Mesodermal cell (in vitro differentiated cells): ENCODE data around the gene LRIG2.

Source experiments
- H3K27ac ChIP-seq: 2 replicates; pipeline ENCODE4 v1.7.0; 2013; ENCODE audit warnings: mild to moderate bottlenecking, low read depth, low read length, moderate library complexity; ENCODE audit not compliant: severe bottlenecking
- H3K36me3 ChIP-seq: 2 replicates; pipeline ENCODE4 v1.7.1; 2013; ENCODE audit warnings: mild to moderate bottlenecking, low read length, moderate library complexity; ENCODE audit not compliant: control insufficient read depth, insufficient read depth
- H3K4me1 ChIP-seq: one replicate; pipeline ENCODE4 v1.7.1; 2013; ENCODE audit warnings: mild to moderate bottlenecking, low read length; ENCODE audit not compliant: insufficient read depth, control insufficient read depth, poor library complexity, severe bottlenecking
- H3K4me3 ChIP-seq: 2 replicates; pipeline ENCODE4 v1.7.0; 2013; ENCODE audit warnings: low read length, control low read depth, mild to moderate bottlenecking; ENCODE audit not compliant: insufficient read depth, poor library complexity, severe bottlenecking; ENCODE audit errors: extremely low read depth
- H3K9me3 ChIP-seq: 2 replicates; pipeline ENCODE4 v1.7.1; 2013; ENCODE audit warnings: mild to moderate bottlenecking, low read length, moderate library complexity; ENCODE audit not compliant: control insufficient read depth
- WGBS, 2 experiments: methylation state at CpG; one replicate each; pipeline ENCODE4 v1.1.5; 2013; ENCODE audit warnings: missing lambda C conversion rate in 2 of 2; ENCODE audit not compliant: insufficient coverage in 2 of 2; 5-methylcytosine and 5-hydroxymethylcytosine counted together

LRIG2 gene

DNA sequence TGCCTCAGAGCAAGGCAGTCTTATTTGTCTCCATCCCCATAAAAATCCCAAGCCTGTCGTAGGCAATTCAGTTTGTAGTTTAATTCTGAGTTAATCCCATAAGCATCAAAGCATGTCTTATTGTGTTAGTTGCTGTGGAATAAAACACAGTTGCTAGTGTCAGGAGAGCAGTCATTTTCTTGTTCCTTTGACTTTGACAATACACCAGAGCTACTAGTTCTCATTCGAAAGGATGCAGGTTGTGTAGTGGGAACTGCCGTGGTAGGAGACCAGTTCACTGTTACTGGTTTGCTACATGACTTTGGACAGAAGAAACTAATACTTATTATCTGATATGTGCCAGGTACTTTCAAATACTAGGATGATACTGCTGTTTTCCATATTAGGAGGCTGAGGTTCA is 23.5 kb downstream of the LRIG2 start:
- H3K36me3 ChIP-seq, result peaks cover 73% of the 10 kb centered on the region
- 100% methylated on average over 1 of the region's 3 CpGs; no CpG with 5 or more reads in 1 of the 2 experiments for WGBS, 2 experiments
- H3K9me3 ChIP-seq, result no peaks in the 10 kb centered on the region
- no peak overlapping the region for H3K27ac ChIP-seq
- H3K4me1 ChIP-seq, result no peaks in the 10 kb centered on the region
- H3K4me3 ChIP-seq, result no peak overlapping the region

DNA sequence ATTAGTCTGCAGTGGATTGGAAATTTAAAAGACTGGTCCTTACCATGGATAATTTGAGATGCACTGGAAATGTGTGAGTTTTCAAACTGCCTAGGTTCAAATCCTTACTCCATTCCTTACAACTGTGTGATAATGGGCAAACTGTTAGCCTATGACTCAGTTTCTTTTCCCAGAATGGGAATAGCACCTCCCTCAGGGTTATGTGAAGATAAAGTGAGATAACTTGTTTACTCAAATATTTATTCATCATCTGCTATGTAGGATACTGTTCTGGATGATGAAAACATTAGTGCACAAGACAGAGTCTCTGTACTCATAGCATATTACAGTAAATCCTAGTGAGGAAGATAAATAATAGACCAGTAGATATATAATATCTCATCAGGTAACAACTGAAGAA is 28.6 kb downstream of the LRIG2 start:
- Histone ChIP-seq H3K9me3 (no peaks in the 10 kb centered on the region), H3K4me1 (no peaks in the 10 kb centered on the region), H3K36me3 (peaks cover 84% of the 10 kb centered on the region), H3K27ac (no peak overlapping the region), H3K4me3 (no peak overlapping the region)

DNA sequence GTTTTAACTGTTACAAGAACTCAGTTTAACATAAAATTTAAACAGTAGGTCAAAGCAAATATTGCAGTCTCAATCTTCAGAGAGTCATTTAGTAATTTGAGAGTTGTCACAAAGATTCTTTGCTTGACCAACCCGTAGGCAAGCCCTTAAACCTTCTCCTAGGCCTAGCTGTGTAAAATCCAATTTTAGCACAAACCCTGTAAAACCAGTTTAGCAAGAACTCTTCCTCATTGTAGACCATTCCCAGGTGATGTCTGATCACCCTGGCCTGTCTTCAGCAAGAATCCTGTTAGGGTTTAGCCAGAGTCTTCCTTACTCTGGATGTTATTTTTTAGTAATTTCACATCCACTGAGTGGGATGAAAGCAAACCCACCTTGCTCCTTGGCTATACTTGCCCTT is 30.1 kb downstream of the LRIG2 start:
- no peaks in the 10 kb centered on the region for H3K4me1 ChIP-seq
- 90 to 100% methylated on average over 1 of the region's 1 CpG for WGBS, 2 experiments
- H3K9me3 ChIP-seq, result no peaks in the 10 kb centered on the region
- no peak overlapping the region for H3K4me3 ChIP-seq
- no peak overlapping the region for H3K27ac ChIP-seq
- H3K36me3 ChIP-seq, result peaks cover 83% of the 10 kb centered on the region

DNA sequence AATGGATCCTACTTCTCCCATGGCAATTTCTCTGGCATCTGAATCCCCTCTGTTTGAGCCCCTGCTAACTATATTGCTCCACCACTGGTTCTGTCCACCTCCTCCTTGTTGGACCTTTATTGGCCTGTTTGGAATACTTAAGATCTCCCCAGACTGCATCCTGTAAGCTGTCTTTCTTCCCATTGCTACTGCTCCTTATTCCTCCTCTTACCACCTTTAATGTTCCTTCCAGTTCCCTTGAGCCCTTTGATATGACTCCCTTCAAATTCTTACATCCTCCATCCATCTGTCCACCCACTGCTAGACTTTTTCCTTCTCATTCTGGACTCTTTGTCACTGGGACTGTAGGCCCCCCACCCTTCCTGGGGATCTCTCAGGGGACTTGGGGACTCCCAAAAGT is 31.0 kb downstream of the LRIG2 start:
- Histone ChIP-seq H3K36me3 (peaks cover 82% of the 10 kb centered on the region), H3K4me1 (no peaks in the 10 kb centered on the region), H3K4me3 (no peak overlapping the region), H3K27ac (no peak overlapping the region), H3K9me3 (no peaks in the 10 kb centered on the region)

DNA sequence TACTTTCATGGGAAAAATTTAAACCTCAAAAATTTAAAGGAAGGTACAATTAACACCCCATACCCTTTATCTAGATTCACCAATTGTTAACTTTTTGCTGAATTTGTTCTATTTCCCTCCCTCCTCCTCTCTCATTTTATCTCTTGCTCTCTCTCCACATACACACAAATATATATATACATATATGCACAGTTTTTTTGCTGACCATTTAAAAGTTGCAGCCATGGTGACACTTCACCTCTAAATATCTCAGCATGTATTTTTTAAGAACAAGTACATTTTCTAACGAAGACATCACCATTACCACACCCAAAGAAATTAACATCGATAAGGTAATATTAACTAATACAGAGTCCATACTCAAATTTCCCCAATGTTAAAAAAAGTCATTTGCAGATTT is 33.9 kb downstream of the LRIG2 start:
- H3K4me3 ChIP-seq, result no peak overlapping the region
- H3K9me3 ChIP-seq, result no peaks in the 10 kb centered on the region
- no peak overlapping the region for H3K27ac ChIP-seq
- H3K4me1 ChIP-seq, result no peaks in the 10 kb centered on the region
- WGBS, 2 experiments, result 94 to 100% methylated on average over 1 to 2 of the region's 2 CpGs
- peaks cover 84% of the 10 kb centered on the region for H3K36me3 ChIP-seq

DNA sequence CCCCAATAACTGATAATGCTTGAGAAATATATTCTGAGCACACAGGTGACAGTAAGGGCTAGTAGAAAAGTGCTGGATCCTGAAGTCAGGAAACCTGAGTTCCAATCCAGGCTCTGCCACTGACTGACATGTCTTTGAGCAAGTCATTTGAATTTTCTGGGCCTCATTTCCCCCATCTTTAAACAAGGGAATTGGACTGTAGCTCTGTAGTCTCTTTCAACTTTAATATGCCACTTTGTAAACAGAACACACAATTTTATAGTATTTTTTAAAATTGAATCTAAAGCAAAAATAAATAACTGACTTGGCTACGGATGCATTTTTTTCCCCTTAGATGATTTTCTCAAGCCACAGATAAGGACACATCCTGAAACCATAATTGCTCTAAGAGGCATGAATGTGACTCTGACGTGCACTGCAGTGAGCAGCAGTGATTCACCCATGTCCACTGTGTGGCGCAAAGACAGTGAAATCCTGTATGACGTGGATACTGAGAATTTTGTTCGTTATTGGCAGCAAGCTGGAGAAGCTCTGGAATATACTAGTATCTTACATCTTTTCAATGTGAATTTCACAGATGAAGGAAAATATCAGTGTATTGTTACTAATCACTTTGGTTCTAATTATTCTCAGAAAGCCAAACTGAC is 37.0 kb downstream of the LRIG2 start:
- Histone ChIP-seq H3K27ac (no peak overlapping the region), H3K4me3 (no peak overlapping the region), H3K4me1 (no peaks in the 10 kb centered on the region), H3K36me3 (peaks cover 80% of the 10 kb centered on the region), H3K9me3 (no peaks in the 10 kb centered on the region)
- 97 to 100% methylated on average over 3 of the region's 5 CpGs for WGBS, 2 experiments

DNA sequence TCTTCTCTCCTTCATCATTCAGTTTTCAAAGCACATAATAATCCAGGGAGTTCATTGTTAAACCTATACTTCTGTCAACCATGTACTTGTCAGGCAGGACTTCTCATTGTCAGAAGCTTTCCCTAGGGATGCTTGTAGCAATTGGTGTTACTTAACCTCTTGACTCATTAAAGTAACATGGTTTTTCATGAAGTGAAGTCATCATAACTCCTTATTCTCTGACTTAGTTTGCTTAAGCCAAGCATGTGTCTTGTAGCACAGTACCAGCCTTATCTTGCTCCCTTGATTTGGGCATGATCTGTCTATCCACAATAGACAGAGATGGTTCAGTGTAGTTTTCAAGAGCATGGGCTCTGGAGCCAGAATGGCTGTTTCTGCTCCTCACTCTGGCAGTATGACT is 45.3 kb downstream of the LRIG2 start:
- Histone ChIP-seq H3K4me1 (no peaks in the 10 kb centered on the region), H3K27ac (no peak overlapping the region), H3K36me3 (peaks cover 88% of the 10 kb centered on the region), H3K9me3 (no peaks in the 10 kb centered on the region), H3K4me3 (no peak overlapping the region)

DNA sequence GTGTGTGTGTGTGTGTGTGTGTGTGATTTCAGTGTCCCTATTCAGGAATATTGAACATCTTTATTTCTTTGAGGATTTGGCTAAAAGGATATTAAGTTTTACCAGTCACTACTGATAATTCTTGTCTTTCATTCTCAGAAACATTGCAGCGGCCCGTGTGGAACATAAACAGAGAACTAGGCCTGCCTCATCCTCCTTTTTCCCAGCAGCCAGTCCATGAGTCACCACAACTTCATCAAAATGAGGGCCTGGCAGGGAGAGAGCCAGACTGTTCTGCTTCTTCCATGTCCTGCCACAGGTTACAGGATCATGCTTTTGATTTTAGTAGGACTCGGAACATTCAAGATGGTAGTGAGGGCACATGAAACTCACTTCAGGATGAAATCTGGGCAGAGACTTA is 50.7 kb downstream of the LRIG2 start:
- WGBS, 2 experiments, result 95 to 100% methylated on average over 2 to 3 of the region's 3 CpGs
- no peaks in the 10 kb centered on the region for H3K9me3 ChIP-seq
- no peak overlapping the region for H3K4me3 ChIP-seq
- H3K27ac ChIP-seq, result no peak overlapping the region
- H3K36me3 ChIP-seq, result peaks cover 84% of the 10 kb centered on the region
- no peaks in the 10 kb centered on the region for H3K4me1 ChIP-seq

DNA sequence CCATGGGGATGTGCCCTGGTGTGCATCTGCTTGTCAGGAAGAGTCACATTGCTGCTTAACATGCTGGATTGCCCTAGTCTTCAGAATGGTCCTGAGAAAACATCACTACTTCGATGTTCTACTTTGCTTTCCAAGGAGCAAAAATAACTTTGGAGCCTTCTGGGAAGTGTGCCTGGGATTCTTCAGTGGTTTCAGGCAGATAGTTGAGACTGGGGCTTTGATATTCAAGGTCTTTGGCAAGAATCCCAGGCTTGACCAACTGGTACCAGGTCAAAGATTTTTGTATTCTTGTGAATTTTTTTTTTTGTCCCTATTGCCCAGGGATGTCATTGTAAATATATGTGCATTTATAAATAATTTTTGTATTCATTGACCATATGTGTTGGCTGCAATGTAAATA is 51.4 kb downstream of the LRIG2 start:
- Histone ChIP-seq H3K36me3 (peaks cover 77% of the 10 kb centered on the region), H3K27ac (no peak overlapping the region), H3K9me3 (no peaks in the 10 kb centered on the region), H3K4me3 (no peak overlapping the region), H3K4me1 (no peaks in the 10 kb centered on the region)
- 90% methylated on average over 1 of the region's 1 CpG; no CpG with 5 or more reads in 1 of the 2 experiments for WGBS, 2 experiments

DNA sequence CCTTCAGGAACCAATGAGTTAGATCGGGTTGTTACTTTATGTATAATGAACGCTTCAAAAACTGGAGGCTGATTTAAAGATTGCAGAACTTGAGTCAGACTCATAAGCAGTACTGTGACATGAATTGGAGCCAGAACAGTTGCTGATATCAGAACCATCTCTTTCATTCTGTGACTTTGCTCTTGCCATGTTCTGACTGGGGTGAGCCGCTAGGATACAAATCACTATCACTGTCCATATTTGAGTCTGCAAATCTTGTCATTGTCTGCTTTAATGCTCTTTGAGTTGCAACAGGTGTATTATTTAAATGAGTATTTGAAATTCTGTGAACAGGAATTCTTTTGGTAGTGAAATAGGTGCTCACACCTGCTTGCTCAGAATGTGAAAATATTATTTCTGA is 52.5 kb downstream of the LRIG2 start:
- 81 to 100% methylated on average over 2 of the region's 3 CpGs for WGBS, 2 experiments
- peaks cover 70% of the 10 kb centered on the region for H3K36me3 ChIP-seq

DNA sequence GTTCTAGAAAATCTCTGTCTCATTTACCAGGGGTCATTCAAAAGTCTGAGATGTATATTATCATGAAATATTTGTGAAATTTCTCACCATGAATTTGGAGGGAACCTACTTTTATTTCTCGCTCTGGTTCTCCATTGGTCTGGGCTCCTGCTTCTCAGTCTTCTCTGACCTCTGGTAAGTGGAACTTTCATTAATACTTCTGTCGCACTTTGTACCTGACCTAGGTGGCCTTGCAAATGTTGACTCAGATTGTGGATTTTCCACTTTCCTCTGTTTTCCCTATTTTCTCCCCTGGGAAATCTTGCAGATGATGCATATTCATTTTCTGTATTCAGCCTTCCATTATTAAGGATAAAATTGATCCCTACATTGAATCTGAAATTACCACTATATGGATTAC is 53.2 kb downstream of the LRIG2 start:
- H3K9me3 ChIP-seq, result no peaks in the 10 kb centered on the region
- no peaks in the 10 kb centered on the region for H3K4me1 ChIP-seq
- no peak overlapping the region for H3K27ac ChIP-seq
- H3K36me3 ChIP-seq, result peaks cover 64% of the 10 kb centered on the region
- 92 to 100% methylated on average over 2 of the region's 2 CpGs for WGBS, 2 experiments
- H3K4me3 ChIP-seq, result no peak overlapping the region

More for the DNA sequence above, 52.5 kb downstream of the LRIG2 start:
- H3K9me3 ChIP-seq, result no peaks in the 10 kb centered on the region
- H3K27ac ChIP-seq, result no peak overlapping the region
- no peaks in the 10 kb centered on the region for H3K4me1 ChIP-seq
- H3K4me3 ChIP-seq, result no peak overlapping the region
